GM18870 (cell line): ENCODE results near the gene ME3.
A peak's percentile ranks its signal among the peaks of the same experiment; 100 is the strongest.

ENCODE experiments used
- ATAC-seq: cut with Tn5 transposase; IDR thresholded peaks from one replicate; pipeline ENCODE4 v1.9.1; 2021; ENCODE audit warnings: moderate library complexity; ENCODE audit not compliant: unreplicated experiment

Gene ME3

DNA sequence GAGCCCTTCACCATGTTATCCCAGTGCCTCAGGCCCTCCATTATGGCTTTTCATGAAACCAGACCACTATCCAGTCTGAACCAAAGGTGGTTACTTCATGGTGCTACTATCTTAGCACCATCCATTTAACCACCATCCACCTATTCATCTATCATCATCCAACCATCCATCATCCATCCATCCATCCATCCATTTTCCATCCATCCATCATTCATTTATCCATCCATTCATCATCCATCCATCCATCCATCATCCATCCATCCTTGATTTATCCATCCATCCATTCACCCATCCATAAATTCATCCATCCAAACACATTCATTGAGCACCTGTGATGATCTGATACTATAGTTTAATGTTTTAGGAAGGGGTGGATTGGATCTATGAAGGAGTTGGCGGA, 204.2 kb downstream of the ME3 start:
- no peak for ATAC-seq

- no peak for ATAC-seq
Observed at GRCh38 chr11:86464509-86465221, 207.8 kb downstream of the ME3 start.

DNA sequence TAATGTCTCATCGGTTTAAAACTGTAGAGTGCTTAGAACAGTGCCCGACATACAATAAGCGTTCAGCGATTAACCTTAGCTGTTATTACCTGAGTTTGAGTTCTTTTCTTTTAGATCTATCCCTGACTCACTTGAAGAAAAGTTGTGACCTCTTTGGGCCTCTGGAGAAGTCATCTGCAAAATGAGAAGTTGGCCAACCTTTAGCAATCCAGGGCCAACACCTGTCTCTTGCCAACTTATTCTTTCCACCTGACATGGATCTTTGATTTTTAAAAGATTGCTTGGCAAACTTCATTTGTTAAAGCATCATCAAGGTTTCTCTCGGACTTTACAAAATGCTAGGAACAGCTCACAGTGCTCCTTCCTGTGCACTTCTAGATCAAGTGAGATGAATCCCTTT, 208.5 kb downstream of the ME3 start:
- ATAC-seq: no peak

DNA sequence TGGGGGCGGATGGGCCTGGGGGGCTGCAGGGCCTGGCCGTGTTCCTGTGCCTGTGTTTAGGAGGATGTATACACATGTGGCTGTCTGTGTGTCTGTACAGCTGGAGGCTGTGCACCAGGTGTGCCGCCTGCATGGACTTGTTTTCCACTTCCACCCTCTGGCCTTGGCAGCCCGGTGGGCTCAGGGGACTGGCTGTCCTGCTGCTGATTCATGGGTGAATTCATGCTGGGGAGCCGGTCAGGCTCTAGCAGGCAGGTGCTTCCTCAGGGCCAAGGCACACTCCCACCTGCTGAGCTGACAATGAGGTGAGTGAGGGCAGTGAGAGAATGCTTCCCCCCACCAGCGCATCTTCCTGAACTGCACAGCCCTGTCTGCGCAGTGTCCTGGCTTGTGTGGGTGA, 209.3 kb downstream of the ME3 start:
- no peak for ATAC-seq

DNA sequence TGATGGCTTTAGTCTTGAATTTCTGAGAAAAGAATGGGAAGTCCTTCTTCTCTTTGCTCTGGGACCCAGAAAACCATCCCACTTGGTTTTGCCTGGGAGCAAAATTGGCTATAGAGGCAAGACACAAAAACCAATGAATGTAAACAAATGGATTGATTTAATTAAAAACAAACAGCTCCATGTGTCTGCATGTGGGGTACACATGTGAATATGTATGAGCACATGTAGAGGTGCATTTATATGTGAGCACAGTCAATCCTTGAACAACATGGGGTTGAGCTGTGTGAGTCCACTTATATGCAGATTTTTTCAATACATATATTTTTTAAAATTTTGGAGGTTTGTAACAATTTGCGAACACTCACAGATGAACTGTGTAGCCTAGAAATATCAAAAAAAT, 210.5 kb downstream of the ME3 start:
- ATAC-seq: no peak

GRCh38 chr11:86460461-86461385, 211.7 kb downstream of the ME3 start:
- ATAC-seq: no peak

DNA sequence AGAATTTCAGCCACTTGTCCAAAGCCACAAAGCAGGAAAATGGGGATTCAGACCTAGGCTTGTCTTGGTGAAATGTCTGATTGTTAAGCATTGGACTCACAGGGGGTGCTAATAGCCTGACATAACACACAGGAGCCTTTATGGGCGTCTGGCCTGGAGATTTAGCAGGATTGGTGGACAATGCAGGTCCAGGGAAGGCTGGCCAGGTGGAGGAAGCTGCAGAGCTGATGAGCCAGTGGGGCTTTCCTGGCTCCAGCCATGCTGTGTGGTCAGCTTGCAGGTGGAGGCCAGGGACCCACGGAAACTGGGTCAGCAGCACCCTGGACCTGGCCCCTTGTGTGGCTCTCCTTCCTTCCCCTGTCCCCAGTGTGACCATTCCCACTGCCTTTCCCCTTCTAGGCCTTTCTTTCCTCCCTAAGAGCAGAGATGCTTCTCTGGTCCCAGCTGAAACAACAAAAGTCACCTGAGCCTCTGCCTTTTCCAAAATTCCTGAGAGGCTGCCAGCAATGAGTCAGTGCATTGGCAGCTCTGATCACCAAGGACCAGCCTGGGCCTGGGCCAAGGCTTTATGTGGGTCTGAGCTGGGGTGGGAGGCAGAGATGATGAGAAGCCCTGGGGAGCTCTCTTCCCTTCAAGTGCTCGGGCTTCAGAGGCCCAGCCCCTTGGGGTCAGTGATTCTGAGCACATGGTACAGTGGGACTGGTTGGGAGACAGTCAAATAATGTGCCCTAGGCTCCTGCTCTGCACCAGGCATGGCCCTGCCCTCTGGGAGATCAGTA, 212.5 kb downstream of the ME3 start:
- no peak for ATAC-seq

- ATAC-seq: no peak
Observed at GRCh38 chr11:86459002-86459385, 213.4 kb downstream of the ME3 start.

DNA sequence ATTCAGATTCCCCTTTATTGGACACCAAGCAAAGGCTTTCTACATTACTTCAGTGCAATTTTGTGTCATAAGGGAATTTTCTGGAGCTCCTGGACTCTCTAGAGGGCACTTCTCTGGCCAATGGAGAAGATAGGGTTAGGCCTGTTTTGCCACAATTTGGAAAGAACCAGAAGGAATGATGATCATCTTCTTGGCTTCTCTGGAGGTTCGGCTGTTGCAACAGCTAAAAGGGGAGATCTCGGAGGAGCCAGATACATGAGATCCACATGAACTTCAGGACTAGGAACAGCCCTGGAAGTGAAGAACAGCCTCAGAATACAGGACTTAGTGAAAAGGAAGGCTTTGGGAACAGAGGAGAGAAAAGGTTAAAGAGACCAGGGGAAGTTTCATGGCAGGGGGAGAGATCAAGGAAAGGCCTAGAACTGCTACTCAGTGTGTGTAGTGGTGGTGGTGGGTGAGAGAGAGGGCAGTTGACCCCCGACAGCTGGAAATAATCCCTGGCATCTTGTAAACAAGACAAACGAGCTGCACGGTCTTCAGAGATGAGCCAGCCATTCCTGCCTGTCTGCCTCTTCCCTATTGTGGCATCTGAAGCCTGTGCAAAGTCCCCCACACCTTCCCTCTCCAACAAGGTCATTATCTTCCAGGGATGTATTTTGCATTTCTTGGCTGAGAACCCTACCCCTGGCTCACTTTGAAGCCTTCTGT, 214.0 kb downstream of the ME3 start:
- no peak for ATAC-seq

DNA sequence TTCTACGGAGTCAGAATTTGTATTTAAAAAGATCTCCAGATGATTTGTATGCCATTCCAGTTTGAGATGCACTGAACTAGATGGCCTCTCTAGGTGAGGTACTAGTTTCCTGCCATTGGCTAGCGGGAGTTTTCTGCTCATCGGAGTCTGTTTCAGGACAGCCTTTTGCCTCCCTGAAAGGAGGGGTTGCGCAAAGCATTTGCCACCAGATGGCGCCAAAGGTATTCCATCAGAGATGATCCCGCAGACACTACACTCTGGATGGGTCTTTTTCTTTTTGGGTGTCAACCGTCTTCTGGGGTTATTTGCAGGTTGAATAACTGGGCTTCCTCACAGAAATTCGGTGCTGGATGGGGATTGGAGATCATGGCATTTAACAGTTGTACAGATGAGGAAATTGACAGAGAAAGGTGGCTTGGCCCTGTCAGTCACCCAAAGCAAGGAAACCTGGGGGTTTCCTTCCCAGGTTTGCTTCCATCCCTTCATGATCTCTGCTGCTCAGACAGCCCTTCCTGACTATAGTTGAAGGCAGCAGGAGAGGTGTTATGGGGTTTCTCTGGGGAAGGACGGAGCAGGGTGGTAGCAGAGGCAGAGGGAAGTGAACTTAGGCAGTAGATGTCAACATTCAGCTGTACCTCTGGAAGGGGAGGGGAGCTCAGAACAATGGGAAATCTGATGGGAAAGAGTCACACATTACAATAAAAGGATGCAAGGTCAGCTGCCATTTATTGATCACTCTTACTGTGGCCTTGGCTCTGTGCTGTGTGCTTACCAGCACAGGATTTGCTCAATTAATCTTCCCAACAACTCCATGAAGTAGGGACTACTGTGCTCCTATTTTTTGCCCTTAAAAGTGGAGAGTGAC, 216.1 kb downstream of the ME3 start:
- ATAC-seq: peak; percentile 87

GRCh38 chr11:86453290-86454030, 219.0 kb downstream of the ME3 start:
- ATAC-seq: no peak

- ATAC-seq: no peak
Observed at GRCh38 chr11:86449993-86450629, 222.3 kb downstream of the ME3 start.

DNA sequence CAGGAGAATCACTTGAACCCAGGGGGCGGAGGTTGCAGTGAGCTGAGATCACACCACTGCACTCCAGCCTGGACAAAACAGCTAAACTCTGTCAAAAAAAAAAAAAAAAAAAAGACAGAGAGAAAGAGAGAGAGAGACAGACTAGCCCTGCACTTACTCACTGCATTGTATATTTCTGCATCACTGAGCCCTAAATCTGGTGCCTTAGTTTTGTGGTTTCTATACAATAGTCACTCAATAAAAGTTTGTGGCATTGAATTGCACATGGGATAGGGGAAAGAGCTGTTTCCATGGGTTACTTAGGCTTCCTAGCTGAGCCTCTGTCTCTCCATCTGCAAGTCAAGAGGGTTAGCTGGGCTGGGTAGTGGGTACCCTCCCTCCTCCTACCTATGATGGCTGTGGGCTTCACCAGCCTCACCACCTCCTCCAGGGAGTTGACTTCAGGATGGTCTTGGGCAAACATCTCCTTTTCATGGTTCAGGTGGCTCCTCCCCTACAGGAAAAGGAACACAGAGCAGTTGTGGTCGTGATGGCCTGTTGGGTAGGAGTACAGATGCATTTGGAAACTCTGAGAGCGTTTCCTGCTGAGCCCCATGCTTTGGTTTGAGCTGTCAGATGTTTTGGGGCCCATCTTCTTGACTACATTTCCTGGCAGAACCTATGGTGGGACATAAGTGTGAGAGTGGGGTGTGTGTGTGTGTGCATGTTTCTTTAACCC, 224.5 kb downstream of the ME3 start:
- no peak for ATAC-seq

DNA sequence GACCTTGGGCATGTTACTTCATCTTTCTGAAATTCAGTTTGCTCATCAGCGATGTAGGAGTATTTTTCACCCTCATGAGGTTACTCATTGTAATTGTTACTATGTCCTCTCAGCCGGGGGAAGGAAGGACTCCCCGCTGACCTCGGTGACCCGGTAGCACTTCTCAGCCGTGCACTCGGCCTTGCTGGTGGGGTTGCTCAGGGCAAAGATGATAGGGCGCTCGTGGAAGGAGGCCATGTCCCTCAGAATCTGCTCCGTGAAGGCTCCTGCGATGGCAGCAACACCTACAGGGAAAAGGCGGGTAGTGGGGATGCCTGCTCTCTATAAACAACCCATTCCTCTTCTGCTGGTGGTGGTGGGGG, 225.5 kb downstream of the ME3 start:
- ATAC-seq: no peak

DNA sequence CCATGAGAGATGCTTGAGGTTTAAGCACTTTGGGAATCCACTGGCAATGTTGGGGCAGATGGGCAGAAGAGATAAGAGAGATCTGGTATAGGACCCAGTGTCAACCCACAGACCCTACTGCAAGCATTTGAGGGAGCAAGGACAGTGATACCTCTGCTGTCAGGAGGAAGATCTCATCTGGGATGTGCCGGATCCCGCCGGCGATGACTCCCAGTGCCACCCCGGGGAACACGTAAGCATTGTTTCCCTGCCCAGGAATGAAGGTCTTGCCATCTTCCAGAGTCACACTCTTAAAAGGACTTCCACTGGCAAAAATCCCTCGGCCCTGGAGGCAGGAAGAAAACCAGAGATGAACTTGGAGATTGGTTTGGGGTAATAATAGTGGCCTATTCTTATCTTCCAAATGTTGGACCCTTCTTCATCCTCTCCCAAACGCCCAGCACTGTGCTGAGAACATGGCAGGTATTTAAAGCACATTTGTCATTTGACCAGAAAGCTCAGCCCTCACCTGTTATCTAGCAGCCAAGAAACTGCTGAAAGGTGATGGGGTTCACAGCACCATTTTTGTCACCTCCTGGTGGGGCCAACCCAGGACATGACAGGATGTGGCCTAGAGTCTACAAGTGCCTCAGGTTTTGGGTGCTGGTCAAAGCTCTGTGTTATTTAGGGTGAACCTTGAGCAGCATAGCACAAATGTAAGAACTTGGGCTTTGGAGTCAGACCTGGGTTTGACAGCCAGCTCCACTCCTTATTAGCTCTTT, 226.1 kb downstream of the ME3 start:
- no peak for ATAC-seq

DNA sequence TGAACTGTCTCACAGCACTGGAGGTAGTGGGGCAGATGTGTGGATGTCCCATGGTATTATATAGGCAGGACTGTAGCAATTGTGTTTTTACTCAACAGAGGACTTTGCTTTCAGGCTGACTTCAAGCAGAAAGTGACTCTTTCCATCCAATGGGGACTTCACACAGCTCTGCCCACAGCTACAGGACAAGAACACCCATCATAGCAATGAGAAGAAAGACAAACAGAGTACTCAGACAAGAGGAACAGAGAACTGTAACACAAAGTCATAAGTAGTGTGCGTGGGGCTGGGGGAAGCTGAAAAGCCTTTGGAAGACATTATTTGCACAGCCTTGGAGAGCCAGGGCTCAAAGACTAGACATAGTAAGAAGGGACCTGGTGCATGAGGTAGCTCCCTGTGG, 227.4 kb downstream of the ME3 start:
- no peak for ATAC-seq

GRCh38 chr11:86443415-86443814, 229.0 kb downstream of the ME3 start:
- no peak for ATAC-seq

- no peak for ATAC-seq
Observed at GRCh38 chr11:86442827-86443226, 229.6 kb downstream of the ME3 start.
